ENCODE results near the gene PEX11G.
A peak's percentile ranks its signal among the peaks of the same experiment; 100 is the strongest.
"Not testable (repeated sequence)": the region's sequence is repeated elsewhere in the genome, so short reads cannot be mapped to it uniquely, and the experiment has no call there.

Gene PEX11G

GRCh38 chr19:7467009-7467989 lies 21.5 kb downstream of the PEX11G start:
- Mint-ChIP-seq H3K27ac (no peak overlapping the region), H3K27me3 (no peaks in the 10 kb centered on the region), H3K36me3 (peaks cover 3% of the 10 kb centered on the region), H3K9me3 (no peaks in the 10 kb centered on the region), H3K4me1 (no peaks in the 10 kb centered on the region), H3K4me3 (no peak overlapping the region)

DNA sequence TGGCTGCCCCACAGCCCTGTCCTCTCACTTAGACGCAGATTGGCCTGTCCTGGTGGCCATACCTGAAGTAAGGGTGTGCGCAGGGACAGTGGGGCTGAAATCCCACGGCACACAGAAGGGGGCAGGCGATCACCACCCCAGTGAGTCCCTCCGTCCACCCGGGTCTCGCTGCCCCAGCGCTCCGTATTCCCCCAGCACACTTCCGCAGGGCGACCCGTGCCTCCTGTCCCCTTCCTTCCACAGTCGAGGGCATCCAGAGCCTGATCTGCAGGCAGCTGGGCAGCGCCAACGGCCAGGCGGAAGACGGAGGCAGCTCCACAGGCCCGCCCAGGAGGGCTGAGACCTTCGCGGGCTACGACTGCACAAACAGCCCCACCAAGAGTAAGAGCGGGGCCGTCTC lies 25.3 kb downstream of the PEX11G start:
- no peaks in the 10 kb centered on the region for H3K4me1 Mint-ChIP-seq
- no peaks in the 10 kb centered on the region for H3K27me3 Mint-ChIP-seq
- H3K4me3 Mint-ChIP-seq = no peak overlapping the region
- no peaks in the 10 kb centered on the region for H3K9me3 Mint-ChIP-seq
- no peak overlapping the region for H3K27ac Mint-ChIP-seq
- H3K36me3 Mint-ChIP-seq = peaks cover 2% of the 10 kb centered on the region

GRCh38 chr19:7461841-7462629 lies 26.8 kb downstream of the PEX11G start:
- no peaks in the 10 kb centered on the region for H3K4me1 Mint-ChIP-seq
- no peak overlapping the region for H3K4me3 Mint-ChIP-seq
- H3K9me3 Mint-ChIP-seq = no peaks in the 10 kb centered on the region
- H3K27me3 Mint-ChIP-seq = no peaks in the 10 kb centered on the region
- peaks cover 3% of the 10 kb centered on the region for H3K36me3 Mint-ChIP-seq
- H3K27ac Mint-ChIP-seq = no peak overlapping the region

DNA sequence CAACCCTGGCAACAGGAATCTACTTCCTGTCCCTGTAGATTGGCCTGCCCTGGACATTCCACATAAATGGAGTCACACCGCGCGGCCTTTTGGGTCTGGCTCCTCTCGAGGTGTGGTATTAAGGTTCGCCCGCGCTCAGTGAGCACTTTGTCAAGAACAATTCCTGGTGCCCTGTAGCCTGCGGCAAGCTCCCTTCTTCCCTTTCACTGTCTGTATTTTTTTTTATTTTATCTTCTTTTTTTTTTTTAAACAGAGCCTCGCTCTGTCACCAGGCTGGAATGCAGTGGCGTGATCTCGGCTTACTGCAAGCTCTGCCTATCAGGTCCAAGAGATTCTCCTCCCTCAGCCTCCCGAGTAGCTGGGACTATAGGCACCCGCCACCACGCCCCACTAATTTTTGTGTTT lies 28.3 kb downstream of the PEX11G start:
- H3K27ac Mint-ChIP-seq = no peak overlapping the region
- no peak overlapping the region for H3K4me3 Mint-ChIP-seq
- no peaks in the 10 kb centered on the region for H3K27me3 Mint-ChIP-seq
- peaks cover 3% of the 10 kb centered on the region for H3K4me1 Mint-ChIP-seq
- H3K36me3 Mint-ChIP-seq = peaks cover 7% of the 10 kb centered on the region
- no peaks in the 10 kb centered on the region for H3K9me3 Mint-ChIP-seq

GRCh38 chr19:7459773-7460172 lies 29.1 kb downstream of the PEX11G start:
- Mint-ChIP-seq H3K4me1 (peaks cover 10% of the 10 kb centered on the region), H3K27me3 (no peaks in the 10 kb centered on the region), H3K4me3 (no peak overlapping the region), H3K27ac (no peak overlapping the region), H3K9me3 (no peaks in the 10 kb centered on the region), H3K36me3 (peaks cover 15% of the 10 kb centered on the region)

- H3K27me3 Mint-ChIP-seq = no peaks in the 10 kb centered on the region
- peaks cover 18% of the 10 kb centered on the region for H3K4me1 Mint-ChIP-seq
- H3K36me3 Mint-ChIP-seq = peaks cover 20% of the 10 kb centered on the region
- H3K9me3 Mint-ChIP-seq = no peaks in the 10 kb centered on the region
- no peak overlapping the region for H3K27ac Mint-ChIP-seq
- no peak overlapping the region for H3K4me3 Mint-ChIP-seq
Measured at GRCh38 chr19:7458675-7459074, 30.2 kb downstream of the PEX11G start.

- Mint-ChIP-seq H3K9me3 (no peaks in the 10 kb centered on the region), H3K4me1 (peaks cover 23% of the 10 kb centered on the region), H3K4me3 (no peak overlapping the region), H3K27ac (peak overlapping the region; percentile 46), H3K27me3 (no peaks in the 10 kb centered on the region), H3K36me3 (peaks cover 22% of the 10 kb centered on the region)
Measured at GRCh38 chr19:7456964-7457541, 31.8 kb downstream of the PEX11G start.

- Mint-ChIP-seq H3K4me3 (no peak overlapping the region), H3K9me3 (no peaks in the 10 kb centered on the region), H3K4me1 (peaks cover 32% of the 10 kb centered on the region), H3K36me3 (peaks cover 22% of the 10 kb centered on the region), H3K27ac (peak overlapping the region; percentile 87), H3K27me3 (no peaks in the 10 kb centered on the region)
Measured at GRCh38 chr19:7455600-7456296, 33.1 kb downstream of the PEX11G start.

GRCh38 chr19:7454998-7455397 lies 33.8 kb downstream of the PEX11G start:
- Mint-ChIP-seq H3K9me3 (no peaks in the 10 kb centered on the region), H3K27me3 (no peaks in the 10 kb centered on the region), H3K4me3 (no peak overlapping the region), H3K4me1 (peaks cover 39% of the 10 kb centered on the region), H3K36me3 (peaks cover 25% of the 10 kb centered on the region), H3K27ac (peak overlapping the region; percentile 87)

GRCh38 chr19:7450243-7451223 lies 38.3 kb downstream of the PEX11G start:
- Mint-ChIP-seq H3K36me3 (peaks cover 23% of the 10 kb centered on the region), H3K4me1 (peaks cover 36% of the 10 kb centered on the region), H3K27me3 (no peaks in the 10 kb centered on the region), H3K4me3 (no peak overlapping the region), H3K9me3 (no peaks in the 10 kb centered on the region), H3K27ac (no peak overlapping the region)

- H3K27me3 Mint-ChIP-seq, H3K27ac Mint-ChIP-seq, H3K9me3 Mint-ChIP-seq, H3K4me3 Mint-ChIP-seq: not testable (repeated sequence)
- Mint-ChIP-seq H3K4me1 (peaks cover 28% of the 10 kb centered on the region), H3K36me3 (peaks cover 15% of the 10 kb centered on the region)
Measured at GRCh38 chr19:7449391-7450070, 39.3 kb downstream of the PEX11G start.

DNA sequence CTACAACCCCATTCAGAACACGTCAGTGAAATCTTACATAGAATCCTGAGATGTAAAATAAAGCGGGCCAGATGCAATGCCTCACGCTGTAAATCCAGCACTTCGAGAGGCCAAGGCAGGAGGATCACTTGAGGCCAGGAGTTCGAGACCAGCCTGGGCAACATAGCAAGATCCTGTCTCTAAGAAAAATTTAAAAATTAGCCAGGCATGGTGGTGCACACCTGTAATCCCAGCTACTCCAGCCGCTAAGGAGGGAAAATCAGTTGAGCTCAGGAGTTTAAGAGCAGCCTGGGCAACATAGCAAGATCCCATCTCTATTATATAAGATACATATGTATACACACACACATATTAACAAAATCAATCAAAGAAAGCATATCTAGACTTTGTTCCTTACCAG lies 41.2 kb downstream of the PEX11G start:
- Mint-ChIP-seq H3K27ac (no peak overlapping the region), H3K9me3 (no peaks in the 10 kb centered on the region), H3K4me1 (peaks cover 17% of the 10 kb centered on the region), H3K4me3 (no peak overlapping the region), H3K36me3 (peaks cover 7% of the 10 kb centered on the region), H3K27me3 (no peaks in the 10 kb centered on the region)

DNA sequence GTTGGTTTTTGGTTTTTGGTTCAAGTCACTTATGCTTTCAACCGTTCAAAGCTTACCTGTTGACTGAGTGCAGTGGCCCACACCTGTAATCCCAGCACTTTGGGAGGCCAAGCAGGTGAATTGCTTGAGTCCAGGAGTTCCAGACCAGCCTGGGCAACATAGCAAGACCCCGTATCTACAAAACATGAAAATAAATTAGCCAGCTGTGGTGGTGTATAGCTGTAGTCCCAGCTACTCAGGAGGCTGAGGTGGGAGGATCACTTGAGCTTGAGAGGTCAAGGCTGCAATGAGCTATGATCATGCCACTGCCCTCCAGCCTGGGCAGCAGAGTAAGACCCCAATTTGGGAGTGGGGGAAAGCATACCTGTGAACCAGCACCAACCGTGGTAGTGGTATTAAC lies 43.7 kb downstream of the PEX11G start:
- Mint-ChIP-seq H3K4me3 (no peak overlapping the region), H3K27me3 (no peaks in the 10 kb centered on the region), H3K27ac (no peak overlapping the region), H3K36me3 (peaks cover 7% of the 10 kb centered on the region), H3K4me1 (peaks cover under 1% of the 10 kb centered on the region), H3K9me3 (no peaks in the 10 kb centered on the region)

DNA sequence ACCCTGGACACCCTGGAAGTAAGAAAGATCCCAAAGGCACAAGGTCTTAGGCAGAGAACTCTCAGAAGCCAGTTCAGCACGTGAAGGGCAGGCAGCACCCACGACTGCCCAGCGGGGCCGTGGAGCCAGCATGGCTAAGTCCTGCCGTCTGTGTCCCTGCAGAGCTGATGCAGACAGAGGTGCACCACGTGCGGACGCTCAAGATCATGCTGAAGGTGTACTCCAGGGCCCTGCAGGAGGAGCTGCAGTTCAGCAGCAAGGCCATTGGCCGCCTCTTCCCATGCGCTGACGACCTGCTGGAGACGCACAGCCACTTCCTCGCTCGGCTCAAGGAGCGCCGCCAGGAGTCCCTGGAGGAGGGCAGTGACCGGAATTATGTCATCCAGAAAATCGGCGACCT lies 44.8 kb downstream of the PEX11G start:
- Mint-ChIP-seq H3K9me3 (no peaks in the 10 kb centered on the region), H3K36me3 (peaks cover 7% of the 10 kb centered on the region), H3K4me3 (no peak overlapping the region), H3K27me3 (no peaks in the 10 kb centered on the region), H3K4me1 (no peaks in the 10 kb centered on the region), H3K27ac (no peak overlapping the region)

Measured in activated naive CD4-positive, alpha-beta T cell treated with anti-CD3 and anti-CD28 coated beads, Interleukin-2, amount 50 U/mL, for 24 hours (primary cell).